H1 (cell line): ENCODE results near the gene CRACDL. TPM values are rescaled to one million over a fixed set of nuclear protein-coding genes. Genes with fewer than 3 reads are reported as not detected.

ENCODE experiments used
- BACH1 ChIP-seq: IDR thresholded peaks from 2 replicates; pipeline ENCODE4 v1.6.1; 2012; ENCODE audit warnings: low read length, improper control_type of control experiment
- BRCA1 ChIP-seq: IDR thresholded peaks from 2 replicates; pipeline ENCODE4 v1.6.1; 2012; ENCODE audit warnings: low read depth, low read length, improper control_type of control experiment
- FOSL1 ChIP-seq: IDR thresholded peaks from 2 replicates; pipeline ENCODE4 v1.6.1; 2011; ENCODE audit warnings: mild to moderate bottlenecking, low read depth, low read length, moderate library complexity; ENCODE audit not compliant: insufficient read depth
- MAFK ChIP-seq: IDR thresholded peaks from 2 replicates; pipeline ENCODE4 v1.6.1; 2012; ENCODE audit warnings: low read depth, mild to moderate bottlenecking, improper control_type of control experiment, low read length
- NRF1 ChIP-seq: IDR thresholded peaks from 2 replicates; pipeline ENCODE4 v1.6.1; 2011; ENCODE audit warnings: mild to moderate bottlenecking, low read depth, low read length, improper control_type of control experiment
- POLR2A ChIP-seq, 2 experiments: IDR thresholded peaks; 1 replicate in 1 of 2; 2 replicates in 1 of 2; pipeline ENCODE4 v1.6.1; 2011; ENCODE audit warnings: low read depth in 2 of 2, low read length in 2 of 2, mild to moderate bottlenecking in 2 of 2; ENCODE audit errors: control extremely low read depth in 1 of 2
- RBBP5 ChIP-seq: IDR thresholded peaks from 2 replicates; pipeline ENCODE4 v1.7.1; 2012; ENCODE audit warnings: low read depth, mild to moderate bottlenecking, inconsistent platforms, low read length, moderate library complexity, borderline replicate concordance
- SIX5 ChIP-seq: IDR thresholded peaks from 2 replicates; pipeline ENCODE4 v1.6.1; 2011; ENCODE audit warnings: mild to moderate bottlenecking, low read depth, low read length
- SRF ChIP-seq: IDR thresholded peaks from 2 replicates; pipeline ENCODE4 v1.6.1; 2011; ENCODE audit warnings: mild to moderate bottlenecking, low read depth, low read length, moderate library complexity
- TAF7 ChIP-seq: optimal IDR thresholded peaks from 2 replicates; pipeline ENCODE3; 2011; ENCODE audit warnings: low read depth, mild to moderate bottlenecking, inconsistent platforms, low read length, moderate library complexity, borderline replicate concordance
- polyA plus RNA-seq, 7 experiments: library from polyadenylated mRNA; depleted of rRNA in 3 of 7; stranded (reverse) in 5 of 7; unstranded in 2 of 7; fragments of >200 nt in 5 of 7; fragments of 200-250 nt in 2 of 7; gene quantifications; 1 replicate in 5 of 7; 2 replicates in 1 of 7; 4 replicates in 1 of 7; pipeline versions ENCODE4 v1.2.1 to v1.2.3, GENCODE V29; 2011 to 2013; ENCODE audit warnings: missing spikeins in 2 of 7, mixed read lengths in 2 of 7
- total RNA-seq: library from RNA; stranded (reverse); fragmentation: NEBNext Ultra II Directional; extraction: Animal tissue kit (Norgen Biotek cat#: 25700); gene quantifications from 2 replicates; pipeline ENCODE4 v1.2.1, GENCODE V29; 2021
- TF ChIP-seq, protein P1 (sequence below): fragments of 300-600 bp; sonication (generic); IDR thresholded peaks from 2 replicates; pipeline ENCODE4 v1.7.1; 2012; ENCODE audit warnings: low read length, moderate library complexity, mild to moderate bottlenecking, inconsistent platforms; ENCODE audit not compliant: insufficient replicate concordance

CRACDL gene
- total and polyA plus RNA-seq, 2 of the 8 experiments (the other 6 are each of a cell fraction or from before 2014, with no cell fraction given), result 0.07 to 0.38 TPM

DNA sequence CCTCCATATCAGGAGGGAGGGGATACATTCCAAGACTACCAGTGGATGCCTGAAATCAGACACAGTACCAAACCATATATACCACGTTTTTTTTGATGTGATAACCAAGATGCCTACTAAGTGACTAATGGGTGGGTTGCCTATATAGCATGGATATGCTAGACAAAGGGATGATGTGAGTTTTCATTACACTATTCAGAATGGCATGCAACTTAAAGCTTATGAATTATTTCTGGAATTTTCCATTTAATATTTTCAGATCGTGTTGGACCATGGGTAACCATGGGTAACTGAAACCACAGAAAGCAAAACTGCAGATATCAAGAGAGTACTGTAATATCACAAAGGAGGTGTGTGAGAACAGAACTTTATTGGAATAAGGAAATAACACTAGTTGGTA, 39.6 kb upstream of the CRACDL start (continued):
- TF ChIP-seq, protein P1, sequence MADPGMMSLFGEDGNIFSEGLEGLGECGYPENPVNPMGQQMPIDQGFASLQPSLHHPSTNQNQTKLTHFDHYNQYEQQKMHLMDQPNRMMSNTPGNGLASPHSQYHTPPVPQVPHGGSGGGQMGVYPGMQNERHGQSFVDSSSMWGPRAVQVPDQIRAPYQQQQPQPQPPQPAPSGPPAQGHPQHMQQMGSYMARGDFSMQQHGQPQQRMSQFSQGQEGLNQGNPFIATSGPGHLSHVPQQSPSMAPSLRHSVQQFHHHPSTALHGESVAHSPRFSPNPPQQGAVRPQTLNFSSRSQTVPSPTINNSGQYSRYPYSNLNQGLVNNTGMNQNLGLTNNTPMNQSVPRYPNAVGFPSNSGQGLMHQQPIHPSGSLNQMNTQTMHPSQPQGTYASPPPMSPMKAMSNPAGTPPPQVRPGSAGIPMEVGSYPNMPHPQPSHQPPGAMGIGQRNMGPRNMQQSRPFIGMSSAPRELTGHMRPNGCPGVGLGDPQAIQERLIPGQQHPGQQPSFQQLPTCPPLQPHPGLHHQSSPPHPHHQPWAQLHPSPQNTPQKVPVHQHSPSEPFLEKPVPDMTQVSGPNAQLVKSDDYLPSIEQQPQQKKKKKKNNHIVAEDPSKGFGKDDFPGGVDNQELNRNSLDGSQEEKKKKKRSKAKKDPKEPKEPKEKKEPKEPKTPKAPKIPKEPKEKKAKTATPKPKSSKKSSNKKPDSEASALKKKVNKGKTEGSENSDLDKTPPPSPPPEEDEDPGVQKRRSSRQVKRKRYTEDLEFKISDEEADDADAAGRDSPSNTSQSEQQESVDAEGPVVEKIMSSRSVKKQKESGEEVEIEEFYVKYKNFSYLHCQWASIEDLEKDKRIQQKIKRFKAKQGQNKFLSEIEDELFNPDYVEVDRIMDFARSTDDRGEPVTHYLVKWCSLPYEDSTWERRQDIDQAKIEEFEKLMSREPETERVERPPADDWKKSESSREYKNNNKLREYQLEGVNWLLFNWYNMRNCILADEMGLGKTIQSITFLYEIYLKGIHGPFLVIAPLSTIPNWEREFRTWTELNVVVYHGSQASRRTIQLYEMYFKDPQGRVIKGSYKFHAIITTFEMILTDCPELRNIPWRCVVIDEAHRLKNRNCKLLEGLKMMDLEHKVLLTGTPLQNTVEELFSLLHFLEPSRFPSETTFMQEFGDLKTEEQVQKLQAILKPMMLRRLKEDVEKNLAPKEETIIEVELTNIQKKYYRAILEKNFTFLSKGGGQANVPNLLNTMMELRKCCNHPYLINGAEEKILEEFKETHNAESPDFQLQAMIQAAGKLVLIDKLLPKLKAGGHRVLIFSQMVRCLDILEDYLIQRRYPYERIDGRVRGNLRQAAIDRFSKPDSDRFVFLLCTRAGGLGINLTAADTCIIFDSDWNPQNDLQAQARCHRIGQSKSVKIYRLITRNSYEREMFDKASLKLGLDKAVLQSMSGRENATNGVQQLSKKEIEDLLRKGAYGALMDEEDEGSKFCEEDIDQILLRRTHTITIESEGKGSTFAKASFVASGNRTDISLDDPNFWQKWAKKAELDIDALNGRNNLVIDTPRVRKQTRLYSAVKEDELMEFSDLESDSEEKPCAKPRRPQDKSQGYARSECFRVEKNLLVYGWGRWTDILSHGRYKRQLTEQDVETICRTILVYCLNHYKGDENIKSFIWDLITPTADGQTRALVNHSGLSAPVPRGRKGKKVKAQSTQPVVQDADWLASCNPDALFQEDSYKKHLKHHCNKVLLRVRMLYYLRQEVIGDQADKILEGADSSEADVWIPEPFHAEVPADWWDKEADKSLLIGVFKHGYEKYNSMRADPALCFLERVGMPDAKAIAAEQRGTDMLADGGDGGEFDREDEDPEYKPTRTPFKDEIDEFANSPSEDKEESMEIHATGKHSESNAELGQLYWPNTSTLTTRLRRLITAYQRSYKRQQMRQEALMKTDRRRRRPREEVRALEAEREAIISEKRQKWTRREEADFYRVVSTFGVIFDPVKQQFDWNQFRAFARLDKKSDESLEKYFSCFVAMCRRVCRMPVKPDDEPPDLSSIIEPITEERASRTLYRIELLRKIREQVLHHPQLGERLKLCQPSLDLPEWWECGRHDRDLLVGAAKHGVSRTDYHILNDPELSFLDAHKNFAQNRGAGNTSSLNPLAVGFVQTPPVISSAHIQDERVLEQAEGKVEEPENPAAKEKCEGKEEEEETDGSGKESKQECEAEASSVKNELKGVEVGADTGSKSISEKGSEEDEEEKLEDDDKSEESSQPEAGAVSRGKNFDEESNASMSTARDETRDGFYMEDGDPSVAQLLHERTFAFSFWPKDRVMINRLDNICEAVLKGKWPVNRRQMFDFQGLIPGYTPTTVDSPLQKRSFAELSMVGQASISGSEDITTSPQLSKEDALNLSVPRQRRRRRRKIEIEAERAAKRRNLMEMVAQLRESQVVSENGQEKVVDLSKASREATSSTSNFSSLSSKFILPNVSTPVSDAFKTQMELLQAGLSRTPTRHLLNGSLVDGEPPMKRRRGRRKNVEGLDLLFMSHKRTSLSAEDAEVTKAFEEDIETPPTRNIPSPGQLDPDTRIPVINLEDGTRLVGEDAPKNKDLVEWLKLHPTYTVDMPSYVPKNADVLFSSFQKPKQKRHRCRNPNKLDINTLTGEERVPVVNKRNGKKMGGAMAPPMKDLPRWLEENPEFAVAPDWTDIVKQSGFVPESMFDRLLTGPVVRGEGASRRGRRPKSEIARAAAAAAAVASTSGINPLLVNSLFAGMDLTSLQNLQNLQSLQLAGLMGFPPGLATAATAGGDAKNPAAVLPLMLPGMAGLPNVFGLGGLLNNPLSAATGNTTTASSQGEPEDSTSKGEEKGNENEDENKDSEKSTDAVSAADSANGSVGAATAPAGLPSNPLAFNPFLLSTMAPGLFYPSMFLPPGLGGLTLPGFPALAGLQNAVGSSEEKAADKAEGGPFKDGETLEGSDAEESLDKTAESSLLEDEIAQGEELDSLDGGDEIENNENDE, result no peak
- TF ChIP-seq NRF1, result no peak
- TF ChIP-seq BACH1, result no peak
- no peak for TF ChIP-seq MAFK
- no peak for TF ChIP-seq SIX5
- TF ChIP-seq FOSL1, result no peak
- no peak for TF ChIP-seq BRCA1
- TF ChIP-seq SRF, result no peak
- no peak for TF ChIP-seq RBBP5
- no peak for TF ChIP-seq TAF7
- no peak for TF ChIP-seq POLR2A (IDR thresholded peaks at IDR 0.05; ENCODE audit: control extremely low read depth in 1 of 2, low read depth in 2 of 2, low read length in 2 of 2)
- TF ChIP-seq, all 59 proteins: peak for 0
